ENCODE results near the gene MYRF.

The MYRF gene

GRCh38 chr11:61752117-61752924 lies at the start of gene MYRF:
MYRF (plus strand) TSS chr11:61752636; CDS start chr11:61752745, 109 bp downstream.
- DNase-seq (ENCODE audit: low spot score), result peak; percentile 68

DNA sequence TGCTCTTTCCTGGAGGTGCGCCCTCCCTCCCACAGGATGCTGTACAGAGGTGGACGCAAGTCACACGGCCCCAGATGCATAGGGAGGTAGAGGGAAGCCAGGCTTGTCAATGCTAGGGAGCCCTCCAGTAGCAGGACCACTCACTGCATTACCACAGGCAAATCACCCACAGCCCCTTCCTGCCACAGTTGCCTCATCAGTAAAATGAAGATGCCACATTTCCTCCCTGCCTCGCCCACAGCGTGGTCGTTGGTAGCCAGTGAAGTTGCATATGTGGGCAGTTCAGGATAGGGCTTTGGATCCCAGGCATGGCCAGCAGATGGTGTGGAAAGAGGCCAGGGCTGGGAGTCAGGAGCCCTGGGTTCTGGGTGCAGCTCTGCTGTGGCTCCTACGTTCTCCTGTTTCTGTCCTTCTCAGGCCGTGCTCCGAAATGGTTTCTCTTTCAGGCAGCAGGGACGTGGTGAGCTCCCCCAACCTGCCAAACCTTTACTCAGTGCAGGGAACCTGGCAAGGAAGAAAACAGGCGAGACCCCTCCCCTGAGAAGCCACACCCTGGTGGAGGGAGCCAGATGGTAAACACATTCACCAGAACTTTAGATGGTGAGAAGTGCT lies 49.6 kb upstream of the MYRF start:
- DNase-seq (ENCODE audit: low spot score), result no peak

DNA sequence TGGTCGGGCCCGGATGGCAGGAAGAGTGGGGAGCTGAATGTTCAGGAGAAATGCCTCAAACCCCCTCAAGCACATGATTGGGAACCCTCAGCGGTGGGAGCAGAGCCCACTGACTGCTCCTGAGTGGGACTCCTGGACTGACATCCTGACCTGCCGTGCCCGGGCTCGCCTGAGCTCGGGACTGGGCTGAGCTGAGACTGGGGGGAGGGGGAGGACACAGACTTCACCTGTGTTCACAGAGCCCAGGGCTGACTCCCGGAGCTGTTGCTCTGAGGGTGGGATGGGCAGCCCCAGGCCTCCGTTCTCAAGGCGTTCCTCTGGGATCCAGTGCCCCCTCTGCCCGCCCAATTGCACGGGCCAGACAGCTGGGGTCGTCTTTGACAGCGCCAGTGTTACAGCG lies 47.6 kb upstream of the MYRF start:
- DNase-seq (ENCODE audit: low spot score), result no peak

- no peak for DNase-seq (ENCODE audit: low spot score)
Observed at GRCh38 chr11:61706452-61707400, 45.7 kb upstream of the MYRF start.

GRCh38 chr11:61707574-61707973 lies 44.9 kb upstream of the MYRF start:
- DNase-seq (ENCODE audit: low spot score), result no peak

DNA sequence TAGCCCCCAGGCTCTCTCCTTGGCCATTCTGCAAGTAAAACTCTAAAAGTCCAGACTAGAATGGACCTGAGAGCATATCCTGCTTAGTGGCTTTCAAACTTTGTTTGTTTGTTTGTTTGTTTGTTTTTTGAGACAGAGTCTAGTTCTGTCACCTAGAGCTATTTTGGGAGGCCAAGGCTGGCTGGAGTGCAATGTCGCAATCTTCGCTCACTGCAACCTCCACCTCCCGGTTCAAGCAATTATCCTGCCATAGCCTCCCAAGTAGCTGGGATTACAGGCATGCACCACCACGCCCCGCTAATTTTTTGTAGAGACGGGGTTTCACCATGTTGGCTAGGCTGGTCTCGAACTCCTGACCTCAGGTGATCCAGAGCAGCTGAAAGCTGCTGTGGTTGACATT lies 43.3 kb upstream of the MYRF start:
- no peak for DNase-seq (ENCODE audit: low spot score)

DNA sequence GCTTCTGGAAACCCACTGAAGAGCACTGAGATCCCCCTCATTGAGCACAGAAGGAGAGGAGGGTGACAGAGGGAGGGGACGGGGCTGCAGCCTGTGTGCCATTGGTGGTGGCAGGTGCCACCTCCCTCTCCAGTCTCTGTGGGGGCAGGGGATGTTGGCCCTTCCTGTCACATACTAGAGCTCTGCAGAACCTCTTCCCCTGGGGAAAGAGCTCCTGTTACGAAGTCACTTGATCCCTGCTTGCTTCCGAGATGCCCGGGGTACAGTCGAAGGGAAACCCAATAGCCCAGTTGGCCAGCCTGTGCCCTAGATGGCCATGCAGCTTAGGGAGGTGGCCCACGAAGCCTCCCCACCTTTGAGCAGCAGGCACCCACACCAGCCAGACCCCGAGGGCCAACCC lies 42.9 kb upstream of the MYRF start:
- DNase-seq (ENCODE audit: low spot score), result no peak

DNA sequence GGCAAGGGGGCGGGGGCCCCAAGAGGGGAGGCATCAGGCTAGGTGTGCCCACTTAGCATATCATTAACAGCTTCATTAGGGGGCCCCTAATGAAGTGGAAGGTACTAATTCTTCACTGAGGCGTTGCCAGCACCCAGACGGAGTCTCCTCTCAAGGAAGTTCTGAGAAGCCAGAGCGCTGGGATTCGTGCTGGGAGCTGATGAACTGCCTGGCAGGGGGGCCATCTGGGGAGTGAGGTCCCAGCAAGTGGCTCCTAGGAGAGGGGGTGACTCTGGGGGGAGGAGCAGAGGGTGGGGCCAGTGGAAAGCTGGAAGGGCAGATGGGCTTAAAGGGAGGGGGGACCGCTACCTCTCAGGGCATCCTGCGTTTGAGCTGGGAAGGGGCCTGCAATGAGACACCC lies 42.4 kb upstream of the MYRF start:
- DNase-seq (ENCODE audit: low spot score), result no peak

DNA sequence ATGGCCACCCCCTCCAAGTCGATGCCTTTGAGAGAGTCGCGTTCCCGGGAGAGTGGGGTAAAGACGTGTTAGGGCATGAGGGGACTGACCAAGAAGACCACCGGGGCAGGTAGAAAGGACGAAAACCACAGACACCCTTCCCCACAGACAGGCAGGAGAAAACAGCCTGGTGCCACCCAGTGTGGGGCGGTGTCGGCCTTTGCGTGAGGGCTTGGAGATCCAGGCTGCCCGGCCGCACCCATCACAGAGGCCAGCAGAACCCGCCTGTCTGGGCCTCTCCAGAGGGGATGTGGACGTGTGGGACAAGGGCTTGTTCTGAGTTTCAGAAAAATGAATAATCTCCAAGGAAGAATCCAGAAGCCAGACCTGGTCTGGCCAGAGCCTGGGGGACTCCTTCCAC lies 41.4 kb upstream of the MYRF start:
- DNase-seq (ENCODE audit: low spot score), result no peak

DNA sequence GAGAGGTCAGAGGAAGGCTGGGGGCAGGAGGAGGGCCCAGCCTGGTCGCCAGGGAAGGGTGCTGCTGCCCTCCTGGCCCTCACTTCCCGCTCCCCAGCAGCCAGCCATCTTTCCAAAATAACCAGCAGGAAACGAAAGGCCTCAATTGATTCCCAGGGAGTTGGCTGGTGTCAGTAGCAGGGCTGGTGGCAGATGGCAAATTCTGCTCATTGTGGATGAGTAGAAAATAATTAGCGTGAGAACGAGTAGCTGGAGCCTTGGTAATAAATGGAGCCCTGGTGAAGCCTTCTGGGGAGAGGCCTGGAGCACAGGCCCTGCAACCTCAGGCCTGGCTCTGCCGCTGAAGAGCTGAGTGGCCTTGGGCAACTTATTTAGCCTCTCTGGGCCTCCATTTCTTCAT lies 40.9 kb upstream of the MYRF start:
- DNase-seq (ENCODE audit: low spot score), result no peak

GRCh38 chr11:61712314-61712713 lies 40.1 kb upstream of the MYRF start:
- DNase-seq (ENCODE audit: low spot score), result no peak

GRCh38 chr11:61712846-61713245 lies 39.6 kb upstream of the MYRF start:
- no peak for DNase-seq (ENCODE audit: low spot score)

GRCh38 chr11:61713464-61713863 lies 39.0 kb upstream of the MYRF start:
- no peak for DNase-seq (ENCODE audit: low spot score)

GRCh38 chr11:61713906-61714305 lies 38.5 kb upstream of the MYRF start:
- no peak for DNase-seq (ENCODE audit: low spot score)

- no peak for DNase-seq (ENCODE audit: low spot score)
Observed at GRCh38 chr11:61714316-61714715, 38.1 kb upstream of the MYRF start.

DNA sequence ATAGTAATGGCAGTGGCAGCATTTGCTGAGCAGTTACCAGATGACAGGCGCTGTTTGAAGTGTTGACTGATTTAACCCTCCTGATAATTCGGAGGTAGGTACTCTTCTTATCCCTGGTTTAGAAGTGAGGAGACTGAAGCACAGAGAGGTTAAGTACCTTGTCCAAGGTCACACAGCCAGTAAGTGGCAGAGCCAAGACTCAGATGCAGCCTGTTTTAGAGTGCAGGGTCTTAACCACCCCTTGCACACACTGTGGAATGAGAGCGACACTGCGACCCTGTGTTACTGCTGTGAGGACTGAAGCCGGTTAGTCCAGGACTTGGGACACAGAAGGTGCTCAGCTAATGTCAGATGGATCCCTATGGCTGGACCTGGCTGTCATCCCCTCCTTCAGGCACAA lies 37.5 kb upstream of the MYRF start:
- no peak for DNase-seq (ENCODE audit: low spot score)

- DNase-seq (ENCODE audit: low spot score), result no peak
Observed at GRCh38 chr11:61715867-61716266, 36.6 kb upstream of the MYRF start.

GRCh38 chr11:61716478-61717285 lies 35.8 kb upstream of the MYRF start:
- DNase-seq (ENCODE audit: low spot score), result no peak

DNA sequence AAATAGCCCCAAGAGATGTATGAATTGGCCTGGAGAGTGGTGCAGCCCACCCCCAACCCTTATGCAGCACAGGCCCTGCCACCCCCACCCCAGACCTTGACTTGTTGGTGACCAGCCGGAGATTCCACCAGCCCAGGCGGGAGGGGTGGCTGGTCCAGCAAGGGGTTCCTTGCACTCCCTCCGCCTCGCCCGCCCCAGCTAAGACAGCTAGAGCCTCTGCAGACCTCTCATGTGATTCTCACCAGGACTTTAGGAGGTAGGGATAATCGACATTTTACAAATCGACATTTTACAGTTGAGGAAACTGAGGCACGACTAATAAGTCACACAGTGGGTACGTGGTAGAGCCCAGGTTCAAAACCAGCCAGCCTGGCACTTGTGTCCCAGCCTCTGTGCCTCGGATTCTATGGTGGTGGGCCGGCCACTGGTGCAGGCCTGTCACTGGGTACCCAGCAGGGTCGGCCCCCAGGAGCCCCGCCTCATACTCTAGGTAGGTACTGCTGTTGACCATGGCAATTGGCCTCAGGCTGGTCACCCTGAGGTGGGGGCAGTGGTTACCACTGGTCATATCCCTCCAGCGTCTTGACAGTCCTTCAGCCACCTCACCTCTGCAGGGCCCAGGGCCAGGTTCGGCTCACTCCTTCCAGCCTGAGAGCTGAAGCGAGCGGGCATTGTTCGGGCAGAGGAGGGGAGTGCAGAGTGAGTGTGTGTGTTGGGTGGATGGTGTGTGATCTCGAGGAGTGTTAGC lies 35.0 kb upstream of the MYRF start:
- DNase-seq (ENCODE audit: low spot score), result no peak

- no peak for DNase-seq (ENCODE audit: low spot score)
Observed at GRCh38 chr11:61718046-61718531, 34.3 kb upstream of the MYRF start.

Data from Ammon's horn (tissue), 1 donor.